ENCODE measurements around the gene EPHA8.

The EPHA8 gene

DNA sequence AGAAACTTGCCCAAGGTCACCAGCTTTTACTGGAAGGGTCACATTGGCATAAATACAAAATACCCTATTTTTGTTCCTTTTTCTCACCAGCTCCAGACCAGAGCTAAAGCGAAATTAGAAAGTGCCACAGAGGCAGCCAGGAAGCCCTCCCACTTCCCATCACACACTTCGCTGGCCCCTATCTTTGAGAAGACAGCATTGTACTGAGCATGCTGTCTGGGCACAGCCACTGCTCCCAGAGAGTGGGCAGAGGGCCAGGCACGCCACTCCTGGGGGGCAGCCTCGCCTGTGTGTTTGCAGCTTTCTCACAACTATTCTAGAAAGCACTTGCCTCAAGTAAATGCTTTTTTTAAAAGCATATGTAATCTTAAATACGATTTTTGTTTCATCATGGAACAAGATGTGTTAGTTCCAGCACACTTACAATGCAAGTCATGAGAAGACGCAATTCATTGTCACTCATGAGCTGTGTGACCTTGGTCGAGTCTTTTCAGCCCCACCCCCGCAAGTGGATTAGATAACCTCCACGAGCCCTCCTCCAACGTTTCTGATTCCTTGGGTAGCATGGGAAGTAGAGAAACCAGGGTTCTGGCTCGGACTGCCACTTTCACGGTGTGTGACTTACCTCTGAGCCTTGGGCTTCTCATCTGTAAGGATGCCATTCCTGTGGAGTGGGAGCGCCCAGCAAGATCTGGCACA, 25.7 kb upstream of the EPHA8 start:
- no peak for DNase-seq

DNA sequence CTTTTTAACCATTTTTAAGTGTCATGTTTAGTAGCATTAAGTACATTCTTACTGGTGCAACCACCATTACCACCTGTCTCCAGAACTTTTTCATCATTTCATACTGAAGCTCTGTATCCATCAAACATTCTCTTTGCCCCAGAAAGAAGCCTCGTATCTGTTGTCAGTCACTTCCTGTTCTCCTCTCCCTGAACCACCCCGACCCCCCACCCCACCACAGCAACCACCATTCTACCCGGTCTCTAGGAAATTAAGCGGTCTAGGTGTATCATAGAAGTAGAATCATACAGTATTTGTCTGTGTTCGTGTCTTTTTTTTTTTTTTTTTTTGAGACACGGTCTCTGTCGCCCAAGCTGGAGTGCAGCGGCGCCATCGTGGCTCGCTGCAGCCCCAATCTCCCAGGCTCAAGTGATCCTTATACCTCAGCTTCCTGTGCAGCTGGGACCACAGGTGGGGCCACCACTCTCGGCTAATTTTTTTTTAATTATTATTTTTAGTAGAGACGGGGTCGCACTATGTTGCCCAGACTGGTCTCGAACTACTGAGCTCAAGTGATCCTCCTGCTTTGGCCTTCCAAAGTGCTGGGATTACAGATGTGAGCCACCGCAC, 23.7 kb upstream of the EPHA8 start:
- DNase-seq = no peak

GRCh38 chr1:22540337-22540736, 23.0 kb upstream of the EPHA8 start:
- DNase-seq = no peak

DNA sequence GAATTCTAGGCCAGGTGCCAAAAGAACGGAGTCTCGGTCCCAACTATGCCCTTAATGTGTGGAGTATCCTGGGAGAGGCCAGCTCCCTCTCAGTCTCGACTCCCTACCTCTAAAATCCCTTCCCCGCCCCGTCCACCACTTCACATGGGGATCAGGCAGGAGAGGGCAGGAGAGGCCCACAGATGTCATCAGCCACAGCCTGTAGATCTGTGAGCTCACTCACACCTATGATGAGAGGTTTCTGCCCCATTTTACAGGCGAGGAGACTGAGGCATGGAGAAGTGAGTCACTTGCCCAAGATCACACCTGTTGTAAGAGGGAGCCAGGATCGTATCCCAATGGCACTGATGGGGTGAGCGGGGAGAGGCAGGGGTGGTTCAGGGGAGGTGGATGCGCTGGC, 20.4 kb upstream of the EPHA8 start:
- no peak for DNase-seq

DNA sequence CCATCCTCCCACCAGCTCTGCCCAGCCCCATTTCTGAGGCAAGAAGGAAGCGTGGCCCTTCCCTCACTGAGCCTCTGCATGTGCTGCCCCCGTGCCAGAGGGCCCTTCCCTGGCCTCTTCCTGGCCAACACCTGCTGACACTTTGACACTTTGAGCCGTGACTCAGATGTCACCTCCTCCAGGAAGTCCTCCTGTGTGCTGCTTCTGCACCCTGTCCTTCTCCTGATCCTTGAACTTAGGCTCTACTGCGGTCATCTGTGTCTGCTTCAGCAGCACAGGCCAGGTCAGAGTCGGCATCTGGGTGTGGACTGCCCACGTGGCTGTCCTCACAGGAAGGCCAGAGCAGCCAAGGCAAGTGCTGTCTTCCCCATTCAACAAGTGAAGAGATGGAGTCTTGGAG, 19.6 kb upstream of the EPHA8 start:
- no peak for DNase-seq

GRCh38 chr1:22544606-22545005, 18.7 kb upstream of the EPHA8 start:
- DNase-seq = no peak

- no peak for DNase-seq
These were observed 18.1 kb upstream of the EPHA8 start for GRCh38 chr1:22545141-22545540.

GRCh38 chr1:22547186-22547817, 16.0 kb upstream of the EPHA8 start:
- DNase-seq = no peak

DNA sequence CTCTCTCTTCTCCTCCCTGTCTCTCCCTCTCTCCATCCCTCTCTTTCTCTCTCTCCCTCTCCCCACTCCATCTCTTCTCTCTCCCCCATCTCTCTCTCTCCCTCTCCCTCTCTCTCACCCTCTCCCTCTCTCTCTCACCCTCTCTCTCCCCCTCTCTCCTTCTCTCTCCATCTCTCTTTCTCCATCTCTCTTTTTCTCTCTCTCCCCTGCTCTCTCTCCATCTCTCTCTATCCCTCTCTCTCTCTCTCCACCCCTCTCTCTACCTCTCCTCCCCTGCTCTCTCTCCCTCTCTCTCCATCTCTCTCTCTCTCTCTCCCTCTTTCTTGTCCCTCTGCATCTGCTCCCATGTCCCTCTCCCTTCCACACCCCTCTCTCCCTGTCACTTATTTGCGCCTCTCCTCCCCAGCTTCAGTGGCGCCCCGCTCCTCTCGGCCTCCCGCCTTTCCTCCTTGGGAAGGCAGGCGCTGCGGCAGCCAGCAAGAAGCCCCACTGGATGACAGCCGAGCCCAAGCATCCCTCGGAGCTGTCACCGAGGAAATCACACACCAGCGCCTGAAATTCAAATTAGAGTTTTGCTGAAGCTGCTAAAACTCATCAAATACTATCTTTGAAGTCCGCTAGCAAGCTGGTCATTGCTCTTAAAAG, 15.3 kb upstream of the EPHA8 start:
- DNase-seq = no peak

- no peak for DNase-seq
These were observed 13.3 kb upstream of the EPHA8 start for GRCh38 chr1:22550021-22550420.

DNA sequence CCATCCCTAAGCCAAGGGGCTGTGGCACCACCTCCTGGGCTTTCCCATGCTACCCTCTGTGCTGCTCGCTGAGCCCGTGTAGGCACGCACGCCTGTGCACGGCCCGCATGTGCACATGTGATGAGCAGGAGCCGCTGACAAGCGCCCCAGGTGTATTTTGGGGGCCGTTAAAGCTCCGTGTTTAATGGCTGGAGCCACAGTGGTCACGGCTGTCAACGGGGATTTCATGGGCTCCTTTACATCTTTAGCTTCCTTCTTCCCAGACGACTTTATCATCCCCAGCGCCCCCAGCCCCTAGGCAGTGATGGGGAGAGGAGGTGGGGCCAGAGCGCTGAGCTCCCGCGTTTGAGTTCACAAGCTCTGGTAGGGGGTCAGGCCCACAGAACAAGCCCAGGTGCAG, 11.7 kb upstream of the EPHA8 start:
- no peak for DNase-seq

DNA sequence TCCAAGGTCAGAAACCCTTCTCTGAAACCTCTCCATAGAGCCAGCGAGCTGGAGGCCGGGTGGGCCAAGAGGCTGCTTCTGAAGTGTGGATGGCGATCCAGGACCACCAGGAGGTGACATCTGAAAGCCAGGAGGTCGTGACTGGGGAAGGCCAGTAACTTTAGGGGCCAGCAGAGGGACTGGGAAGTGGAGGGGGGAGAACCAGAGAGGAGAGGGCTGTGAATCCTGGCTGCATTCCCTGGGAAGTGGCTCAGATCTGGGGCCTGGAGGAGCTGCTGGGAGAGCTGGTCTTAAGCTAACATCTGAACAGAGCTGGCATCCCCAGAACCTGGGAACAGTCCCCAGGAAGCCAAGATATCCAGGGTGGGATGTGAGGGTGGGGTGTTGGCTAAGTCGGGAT, 11.3 kb upstream of the EPHA8 start:
- DNase-seq = no peak

DNA sequence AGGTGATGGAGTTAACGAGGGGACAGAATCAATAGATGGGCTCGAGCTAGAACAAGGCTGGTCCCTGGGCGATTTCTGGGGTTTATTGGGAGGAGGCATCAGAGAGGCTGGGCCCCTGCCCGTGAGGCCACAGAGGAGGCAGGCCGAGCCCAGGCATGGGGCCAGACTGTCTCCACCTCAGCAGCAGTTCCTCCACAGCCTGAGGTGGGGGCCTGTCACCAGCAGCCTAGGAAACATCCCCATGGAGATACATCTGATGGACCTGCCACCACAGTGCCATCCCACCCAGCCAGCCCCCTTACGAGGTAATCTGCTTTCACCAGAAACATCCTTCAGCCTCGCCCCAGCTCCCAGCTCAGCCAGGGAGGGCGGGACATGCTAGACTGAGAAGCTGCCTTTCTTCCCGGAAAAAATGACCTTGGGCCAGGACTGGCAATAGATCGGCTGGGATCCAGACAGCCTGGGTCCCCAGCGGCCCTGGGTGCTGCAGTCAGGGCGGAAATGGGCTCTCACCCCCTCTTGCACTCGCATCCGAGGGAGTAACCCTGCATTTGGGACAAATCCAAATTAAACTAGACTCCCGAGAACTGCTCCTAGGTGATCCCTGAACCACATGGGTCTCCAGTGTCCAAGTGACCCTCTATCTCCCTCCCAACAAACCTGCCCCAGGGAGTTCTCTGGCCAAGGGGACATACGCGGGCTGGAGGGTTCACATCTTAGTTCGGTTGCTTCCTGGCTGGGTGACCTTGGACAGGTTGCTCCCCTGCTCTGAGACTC, 10.0 kb upstream of the EPHA8 start:
- DNase-seq = no peak

DNA sequence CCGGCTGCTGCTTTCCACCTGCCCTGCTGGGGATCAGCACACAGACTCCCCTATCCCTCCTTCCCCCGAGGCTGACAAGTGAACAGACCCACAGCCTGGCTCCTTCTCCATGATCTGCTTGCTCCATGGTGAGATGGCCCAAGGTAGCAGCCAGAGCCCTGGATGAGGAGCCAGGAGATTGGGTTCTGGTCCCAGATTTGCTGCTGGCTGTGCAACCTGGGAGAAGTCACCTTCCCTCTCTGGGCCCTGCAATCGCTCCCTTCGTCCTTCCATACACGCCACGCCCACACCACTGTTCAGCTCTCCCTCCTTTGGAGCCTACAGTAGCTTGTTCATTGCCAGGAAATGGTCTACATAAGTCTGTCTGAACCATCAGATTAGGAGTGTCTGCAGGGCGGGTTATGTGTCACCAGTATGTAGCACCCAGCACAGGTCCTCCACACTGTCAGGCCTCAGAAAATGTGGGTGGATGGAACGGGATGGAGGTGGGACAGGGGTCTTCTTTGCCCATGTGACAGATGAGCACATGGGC, 9.2 kb upstream of the EPHA8 start:
- no peak for DNase-seq

DNA sequence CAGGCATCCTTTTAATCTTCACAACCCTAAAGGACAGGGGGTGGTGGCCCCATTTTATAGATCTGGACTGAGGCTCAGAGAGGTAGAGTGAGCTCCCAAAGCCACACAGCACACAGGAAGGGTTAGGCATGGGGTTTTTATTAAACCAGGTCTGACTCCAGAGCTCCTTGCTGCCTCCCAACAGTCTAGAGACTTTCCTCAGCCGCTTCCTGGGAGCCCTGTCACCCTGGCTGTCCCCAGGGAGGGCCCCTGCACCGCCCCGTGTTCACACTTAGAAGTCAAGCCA, 8.0 kb upstream of the EPHA8 start:
- no peak for DNase-seq

DNA sequence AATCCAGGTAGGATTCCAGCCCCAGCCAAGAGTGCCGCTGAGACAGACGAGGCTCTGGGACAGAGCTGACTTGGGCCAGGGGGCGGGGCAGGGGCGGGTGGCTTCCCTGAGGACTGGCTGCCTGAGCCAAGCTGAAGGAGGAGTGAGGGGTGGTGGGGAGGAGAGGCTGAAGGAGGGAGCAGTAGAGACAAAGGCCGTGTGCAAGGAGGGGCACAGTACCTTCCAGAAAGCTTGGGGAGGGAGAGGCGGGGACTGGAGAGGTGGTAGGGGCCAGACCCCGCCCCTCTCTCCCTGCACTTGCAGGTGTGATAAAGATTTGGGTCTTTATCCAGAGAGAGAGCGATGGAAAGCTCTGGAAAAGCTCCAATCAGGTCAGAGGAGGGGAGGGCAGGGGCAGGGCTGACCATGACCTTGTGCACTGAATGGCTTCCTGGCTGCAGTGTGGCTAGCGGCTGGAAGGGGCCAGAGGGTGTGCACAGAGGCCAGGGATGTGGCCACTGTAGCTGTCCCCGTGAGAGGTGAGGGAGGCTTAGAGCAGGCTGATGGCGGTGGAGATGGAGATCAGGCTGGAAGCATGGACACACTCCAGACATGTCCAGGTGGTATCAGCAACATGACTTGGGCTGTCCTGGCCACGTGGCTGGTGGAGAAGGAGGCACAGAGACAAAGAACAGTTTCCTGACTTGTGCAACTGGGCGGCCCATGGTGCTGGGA, 6.7 kb upstream of the EPHA8 start:
- DNase-seq = no peak

- DNase-seq = no peak
These were observed 5.8 kb upstream of the EPHA8 start for GRCh38 chr1:22557341-22557950.

DNA sequence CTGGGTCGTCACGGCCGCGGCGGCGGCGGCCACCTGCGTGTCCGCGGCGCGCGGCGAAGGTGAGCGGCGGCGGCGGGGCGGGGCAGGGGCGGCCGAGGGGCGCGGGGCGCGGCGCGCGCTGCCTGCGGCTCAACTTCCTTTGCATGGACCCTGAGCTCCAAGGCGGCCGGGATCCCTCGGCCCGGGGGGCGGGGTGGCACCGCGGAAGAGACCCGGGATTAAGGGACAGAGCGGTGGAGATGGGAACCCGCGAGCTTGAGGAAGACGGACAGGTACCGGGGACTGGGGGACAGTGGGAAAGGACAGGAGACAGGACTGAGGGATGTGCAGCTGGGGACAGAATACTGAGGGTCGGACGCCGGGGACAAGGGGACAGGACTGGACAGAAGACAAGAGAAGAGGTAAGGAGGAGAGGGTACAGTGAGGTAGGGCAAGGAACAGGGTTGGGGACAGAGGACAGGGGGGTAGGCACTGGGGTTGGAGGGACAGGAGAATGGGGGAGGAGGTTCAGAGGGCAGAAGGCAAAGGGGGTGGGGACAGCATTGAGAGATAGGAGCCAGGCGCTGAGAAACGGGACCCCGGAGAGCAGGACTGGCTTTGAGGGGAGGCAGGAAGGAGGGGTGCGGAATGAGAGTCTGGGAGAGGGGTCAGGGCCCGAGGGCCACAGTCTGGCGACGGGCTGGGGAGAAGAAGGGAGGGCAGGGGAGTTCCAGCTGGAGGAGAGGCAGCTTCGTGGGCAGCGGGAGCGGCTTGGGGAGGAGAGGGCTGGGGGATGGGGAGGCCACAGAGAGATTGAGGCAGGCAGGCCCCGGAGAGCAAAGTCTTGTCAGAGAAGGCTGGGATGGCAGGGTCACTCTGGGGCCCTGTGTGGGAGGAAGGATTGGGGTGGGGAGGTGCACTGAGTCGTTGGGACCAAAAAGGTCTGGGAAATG, 648 bp downstream of the EPHA8 start:
- no peak for DNase-seq

- DNase-seq = no peak
These were observed 2.9 kb downstream of the EPHA8 start for GRCh38 chr1:22566161-22566560.

- DNase-seq = no peak
These were observed 3.9 kb downstream of the EPHA8 start for GRCh38 chr1:22567197-22567596.

DNA sequence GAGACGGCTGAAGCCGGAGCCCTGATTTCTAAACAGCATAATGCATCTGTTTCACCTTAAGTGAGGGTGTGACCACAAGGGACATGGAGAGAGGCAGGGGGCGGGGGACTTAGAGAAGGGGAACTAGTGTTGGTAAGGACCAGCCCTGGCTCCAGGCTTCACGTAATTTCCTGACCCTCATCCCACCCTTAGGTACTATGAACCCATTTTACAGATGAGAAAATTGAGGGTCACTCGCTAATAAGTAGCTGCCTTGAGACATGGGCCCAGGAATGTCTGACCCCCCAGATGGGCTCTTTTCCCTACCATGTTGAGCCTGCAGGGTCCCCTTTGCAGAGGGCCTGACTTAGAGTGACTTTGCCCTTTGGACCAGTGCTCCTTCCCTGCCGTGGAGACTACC, 4.7 kb downstream of the EPHA8 start:
- no peak for DNase-seq

Measured in T-helper 1 cell (primary cell).